ENCODE results near the gene RSL24D1. TPM values are rescaled to one million over a fixed set of nuclear protein-coding genes. Genes with fewer than 3 reads are reported as not detected.

RSL24D1 gene
- total RNA-seq, 1 experiment from 2014 or later: 43.5 TPM

DNA sequence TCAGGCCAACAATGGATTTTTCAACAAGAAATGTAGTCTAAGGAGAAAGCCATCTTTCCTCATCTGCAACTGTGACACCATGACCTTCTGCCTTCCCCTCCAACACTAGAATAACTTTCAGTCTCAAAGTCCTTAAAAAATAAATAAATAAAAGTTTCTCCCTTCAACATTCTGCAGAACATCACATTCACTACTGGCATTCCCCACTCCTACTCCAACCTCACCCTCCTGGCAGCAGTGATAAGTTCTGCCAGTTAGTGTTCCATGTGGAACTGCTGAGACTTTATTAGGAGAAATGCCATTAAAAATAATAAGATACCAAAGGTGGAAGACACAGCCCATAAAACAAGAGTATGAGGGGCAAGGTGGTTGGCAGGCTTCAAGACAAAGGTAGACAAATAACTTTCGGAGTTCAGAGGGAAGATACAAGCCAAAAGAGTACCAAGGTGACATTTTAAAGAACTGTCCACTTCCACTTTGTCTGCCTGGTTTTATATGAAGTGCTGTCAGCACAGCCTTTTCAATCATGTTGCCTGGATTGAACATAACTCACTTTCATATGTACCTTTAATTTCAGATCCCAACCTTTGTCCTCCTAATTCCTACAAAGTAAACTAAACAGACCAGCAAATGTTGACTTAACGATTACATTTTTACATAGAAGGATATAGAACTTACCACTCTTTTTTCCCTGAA is 37.5 kb upstream of the RSL24D1 start:
- intact Hi-C loops (cut with micrococcal nuclease): no loop called here
- DNase-seq: no peak
- Histone ChIP-seq H3K9ac (ENCODE audit: low read length) (no peak overlapping the region), H3K9me2 (replicated peaks; ENCODE audit: low read length) (no peaks in the 10 kb centered on the region), H3F3A (ENCODE audit: low read length, unreplicated experiment) (no peaks in the 10 kb centered on the region), H3K79me2 (ENCODE audit: low read length) (no peaks in the 10 kb centered on the region), H3K27me3 (ENCODE audit: low read length) (no peaks in the 10 kb centered on the region), H2AFZ (ENCODE audit: low read length) (no peak overlapping the region), H3K4me3 (ENCODE audit: low read length) (no peak overlapping the region), H3K36me3 (ENCODE audit: low read depth, low read length) (no peaks in the 10 kb centered on the region), H3K4me1 (ENCODE audit: insufficient read depth, low read length) (no peaks in the 10 kb centered on the region), H3K27ac (ENCODE audit: low read length) (no peak overlapping the region), H3K9me3 (ENCODE audit: low read length) (no peaks in the 10 kb centered on the region), H4K20me1 (ENCODE audit: low read length) (no peaks in the 10 kb centered on the region), H3K4me2 (ENCODE audit: low read length) (no peak overlapping the region)
- POLR2A ChIA-PET (ENCODE audit: unreplicated experiment): no interaction called here
- CTCF ChIA-PET: no interaction called here
- TF ChIP-seq EZH2phosphoT487 (IDR thresholded peaks at IDR 0.05; ENCODE audit: borderline replicate concordance, low read length) (no peak), EZH2 (IDR thresholded peaks at IDR 0.05; ENCODE audit: low read length, unreplicated experiment) (no peak)
- TF ChIP-seq, protein P1, sequence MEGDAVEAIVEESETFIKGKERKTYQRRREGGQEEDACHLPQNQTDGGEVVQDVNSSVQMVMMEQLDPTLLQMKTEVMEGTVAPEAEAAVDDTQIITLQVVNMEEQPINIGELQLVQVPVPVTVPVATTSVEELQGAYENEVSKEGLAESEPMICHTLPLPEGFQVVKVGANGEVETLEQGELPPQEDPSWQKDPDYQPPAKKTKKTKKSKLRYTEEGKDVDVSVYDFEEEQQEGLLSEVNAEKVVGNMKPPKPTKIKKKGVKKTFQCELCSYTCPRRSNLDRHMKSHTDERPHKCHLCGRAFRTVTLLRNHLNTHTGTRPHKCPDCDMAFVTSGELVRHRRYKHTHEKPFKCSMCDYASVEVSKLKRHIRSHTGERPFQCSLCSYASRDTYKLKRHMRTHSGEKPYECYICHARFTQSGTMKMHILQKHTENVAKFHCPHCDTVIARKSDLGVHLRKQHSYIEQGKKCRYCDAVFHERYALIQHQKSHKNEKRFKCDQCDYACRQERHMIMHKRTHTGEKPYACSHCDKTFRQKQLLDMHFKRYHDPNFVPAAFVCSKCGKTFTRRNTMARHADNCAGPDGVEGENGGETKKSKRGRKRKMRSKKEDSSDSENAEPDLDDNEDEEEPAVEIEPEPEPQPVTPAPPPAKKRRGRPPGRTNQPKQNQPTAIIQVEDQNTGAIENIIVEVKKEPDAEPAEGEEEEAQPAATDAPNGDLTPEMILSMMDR (conservative IDR thresholded peaks at IDR 0.05; ENCODE audit: low read depth, low read length): no peak
- no peak for ATAC-seq
- BruUV-seq (replicated peaks): no TSS peak

DNA sequence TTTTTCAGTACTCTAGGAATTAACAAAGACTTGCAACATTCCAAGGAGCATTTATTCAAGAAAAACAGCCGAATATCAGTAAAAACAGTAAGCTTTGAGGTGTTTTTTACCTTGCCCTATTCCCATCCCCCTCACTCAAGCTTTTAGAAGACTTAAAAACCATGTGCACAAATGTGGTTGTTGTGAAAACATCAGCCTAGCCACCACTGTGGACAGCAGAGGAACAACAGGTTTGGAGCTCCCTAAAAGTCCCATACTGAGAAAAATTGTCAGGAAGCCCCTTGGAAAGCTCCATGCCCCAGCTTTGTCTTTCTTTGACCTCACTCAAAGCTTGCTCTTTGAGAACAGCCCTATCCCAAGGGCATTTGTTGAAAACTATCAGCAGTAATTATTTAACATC is 34.7 kb upstream of the RSL24D1 start:
- BruUV-seq (replicated peaks): no TSS peak
- no peak overlapping the region for H3K4me2 ChIP-seq (ENCODE audit: low read length)
- intact Hi-C loops (cut with micrococcal nuclease): no loop called here
- no peak for ATAC-seq
- H3K36me3 ChIP-seq (ENCODE audit: low read depth, low read length): no peaks in the 10 kb centered on the region
- H3F3A ChIP-seq (ENCODE audit: low read length, unreplicated experiment): no peaks in the 10 kb centered on the region
- no peak overlapping the region for H3K9ac ChIP-seq (ENCODE audit: low read length)
- H2AFZ ChIP-seq (ENCODE audit: low read length): no peak overlapping the region
- H3K27ac ChIP-seq (ENCODE audit: low read length): no peak overlapping the region
- TF ChIP-seq EZH2phosphoT487 (IDR thresholded peaks at IDR 0.05; ENCODE audit: borderline replicate concordance, low read length): no peak
- TF ChIP-seq, protein P1 (conservative IDR thresholded peaks at IDR 0.05; ENCODE audit: low read depth, low read length): no peak
- no peak for TF ChIP-seq EZH2 (IDR thresholded peaks at IDR 0.05; ENCODE audit: low read length, unreplicated experiment)
- H3K27me3 ChIP-seq (ENCODE audit: low read length): no peaks in the 10 kb centered on the region
- ChIA-PET POLR2A (ENCODE audit: unreplicated experiment) (no interaction called here), CTCF (no interaction called here)
- no peak overlapping the region for H3K4me3 ChIP-seq (ENCODE audit: low read length)
- H3K9me3 ChIP-seq (ENCODE audit: low read length): no peaks in the 10 kb centered on the region
- no peaks in the 10 kb centered on the region for H3K79me2 ChIP-seq (ENCODE audit: low read length)
- H3K9me2 ChIP-seq (replicated peaks; ENCODE audit: low read length): no peaks in the 10 kb centered on the region
- H3K4me1 ChIP-seq (ENCODE audit: insufficient read depth, low read length): no peaks in the 10 kb centered on the region
- DNase-seq: no peak
- H4K20me1 ChIP-seq (ENCODE audit: low read length): no peaks in the 10 kb centered on the region

DNA sequence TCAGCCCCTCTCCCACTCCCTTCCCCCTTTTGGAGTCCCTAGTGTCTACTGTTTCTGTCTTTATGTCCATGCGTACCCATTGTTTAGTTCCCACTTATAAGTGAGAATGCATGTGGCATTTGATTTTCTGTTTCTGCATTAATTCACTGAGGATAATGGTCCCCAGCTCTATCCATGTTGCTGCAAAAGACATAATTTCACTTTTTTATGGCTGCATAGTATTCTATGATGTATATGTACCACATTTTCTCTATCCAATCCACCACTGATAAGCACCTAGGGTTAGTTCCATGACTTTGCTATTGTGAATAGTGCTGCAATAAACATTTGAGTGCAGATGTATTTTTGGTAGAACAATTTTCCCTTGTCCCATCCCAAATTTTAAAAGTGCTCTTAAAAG is 34.2 kb upstream of the RSL24D1 start:
- CTCF ChIA-PET: no interaction called here
- H3K79me2 ChIP-seq (ENCODE audit: low read length): no peaks in the 10 kb centered on the region
- intact Hi-C loops (cut with micrococcal nuclease): no loop called here
- no peaks in the 10 kb centered on the region for H4K20me1 ChIP-seq (ENCODE audit: low read length)
- no peak overlapping the region for H3K4me2 ChIP-seq (ENCODE audit: low read length)
- H3K4me1 ChIP-seq (ENCODE audit: insufficient read depth, low read length): no peaks in the 10 kb centered on the region
- TF ChIP-seq EZH2phosphoT487 (IDR thresholded peaks at IDR 0.05; ENCODE audit: borderline replicate concordance, low read length): no peak
- no peak for TF ChIP-seq EZH2 (IDR thresholded peaks at IDR 0.05; ENCODE audit: low read length, unreplicated experiment)
- TF ChIP-seq, protein P1 (conservative IDR thresholded peaks at IDR 0.05; ENCODE audit: low read depth, low read length): no peak
- no peak for DNase-seq
- no peak overlapping the region for H3K9ac ChIP-seq (ENCODE audit: low read length)
- ATAC-seq: no peak
- POLR2A ChIA-PET (ENCODE audit: unreplicated experiment): no interaction called here
- no peak overlapping the region for H3K4me3 ChIP-seq (ENCODE audit: low read length)
- no peaks in the 10 kb centered on the region for H3K27me3 ChIP-seq (ENCODE audit: low read length)
- no peaks in the 10 kb centered on the region for H3F3A ChIP-seq (ENCODE audit: low read length, unreplicated experiment)
- H2AFZ ChIP-seq (ENCODE audit: low read length): no peak overlapping the region
- H3K9me3 ChIP-seq (ENCODE audit: low read length): no peaks in the 10 kb centered on the region
- H3K9me2 ChIP-seq (replicated peaks; ENCODE audit: low read length): no peaks in the 10 kb centered on the region
- no peak overlapping the region for H3K27ac ChIP-seq (ENCODE audit: low read length)
- no TSS peak for BruUV-seq (replicated peaks)
- H3K36me3 ChIP-seq (ENCODE audit: low read depth, low read length): no peaks in the 10 kb centered on the region

Measured in PC-3 (cell line).